Measurements from ENCODE around the gene FBXO7.

FBXO7 gene

GRCh38 chr22:32542677-32543357, 68.2 kb downstream of the FBXO7 start:
- no peak for DNase-seq
- no peak overlapping the region for H3K4me3 ChIP-seq (ENCODE audit: low read depth, low read length)

GRCh38 chr22:32544953-32545558, 70.4 kb downstream of the FBXO7 start:
- no peak for TF ChIP-seq CTCF (IDR thresholded peaks at IDR 0.05; ENCODE audit: low read depth, low read length)
- DNase-seq = no peak

More at GRCh38 chr22:32542677-32543357, 68.2 kb downstream of the FBXO7 start:
- no peak for TF ChIP-seq CTCF (IDR thresholded peaks at IDR 0.05; ENCODE audit: low read depth, low read length)
- Histone ChIP-seq H3K9me3 (no peaks in the 10 kb centered on the region; the same call in 1 of the 2 replicates), H3K27me3 (no peaks in the 10 kb centered on the region), H3K36me3 (no peaks in the 10 kb centered on the region), H3K4me1 (no peaks in the 10 kb centered on the region)

GRCh38 chr22:32545801-32546200, 71.2 kb downstream of the FBXO7 start:
- no peaks in the 10 kb centered on the region; the same call in 1 of the 2 replicates for H3K9me3 ChIP-seq
- H3K4me3 ChIP-seq (ENCODE audit: low read depth, low read length) = no peak overlapping the region
- DNase-seq = no peak
- no peaks in the 10 kb centered on the region for H3K36me3 ChIP-seq
- no peaks in the 10 kb centered on the region for H3K4me1 ChIP-seq
- no peak for TF ChIP-seq CTCF (IDR thresholded peaks at IDR 0.05; ENCODE audit: low read depth, low read length)
- no peaks in the 10 kb centered on the region for H3K27me3 ChIP-seq

More at GRCh38 chr22:32544953-32545558, 70.4 kb downstream of the FBXO7 start:
- H3K4me1 ChIP-seq = no peaks in the 10 kb centered on the region
- no peak overlapping the region for H3K4me3 ChIP-seq (ENCODE audit: low read depth, low read length)
- no peaks in the 10 kb centered on the region; the same call in 1 of the 2 replicates for H3K9me3 ChIP-seq
- no peaks in the 10 kb centered on the region for H3K27me3 ChIP-seq
- no peaks in the 10 kb centered on the region for H3K36me3 ChIP-seq

- no peaks in the 10 kb centered on the region for H3K36me3 ChIP-seq
- no peak overlapping the region for H3K4me3 ChIP-seq (ENCODE audit: low read depth, low read length)
- H3K27me3 ChIP-seq = 0 out of 2 replicates have a peak, but pooled peaks cover 3% of the 10 kb centered on the region
- H3K4me1 ChIP-seq = no peaks in the 10 kb centered on the region
- DNase-seq = no peak
- no peaks in the 10 kb centered on the region; the same call in 1 of the 2 replicates for H3K9me3 ChIP-seq
- TF ChIP-seq CTCF (IDR thresholded peaks at IDR 0.05; ENCODE audit: low read depth, low read length) = no peak
Measured at GRCh38 chr22:32546496-32546895, 71.9 kb downstream of the FBXO7 start.

GRCh38 chr22:32546935-32547334, 72.3 kb downstream of the FBXO7 start:
- H3K4me3 ChIP-seq (ENCODE audit: low read depth, low read length) = no peak overlapping the region
- 0 out of 2 replicates have a peak, but pooled peaks cover 3% of the 10 kb centered on the region for H3K27me3 ChIP-seq
- H3K4me1 ChIP-seq = no peaks in the 10 kb centered on the region
- DNase-seq = no peak
- TF ChIP-seq CTCF (IDR thresholded peaks at IDR 0.05; ENCODE audit: low read depth, low read length) = no peak
- no peaks in the 10 kb centered on the region for H3K36me3 ChIP-seq
- H3K9me3 ChIP-seq = no peaks in the 10 kb centered on the region; the same call in 1 of the 2 replicates

GRCh38 chr22:32548039-32548438, 73.4 kb downstream of the FBXO7 start:
- H3K4me1 ChIP-seq = no peaks in the 10 kb centered on the region
- H3K9me3 ChIP-seq = no peaks in the 10 kb centered on the region; the same call in 1 of the 2 replicates
- no peak for DNase-seq
- H3K36me3 ChIP-seq = no peaks in the 10 kb centered on the region
- 0 out of 2 replicates have a peak, but pooled peaks cover 3% of the 10 kb centered on the region for H3K27me3 ChIP-seq
- H3K4me3 ChIP-seq (ENCODE audit: low read depth, low read length) = no peak overlapping the region
- no peak for TF ChIP-seq CTCF (IDR thresholded peaks at IDR 0.05; ENCODE audit: low read depth, low read length)

Data from BE2C (cell line).